Measurements from ENCODE around the gene LZTR1. TPM values are rescaled to one million over a fixed set of nuclear protein-coding genes. Genes with fewer than 3 reads are reported as not detected.
A peak's percentile ranks its signal among the peaks of the same experiment; 100 is the strongest.

Gene LZTR1
- total and polyA plus RNA-seq, 11 donors = 18.4 to 41.9 (median 26.6) TPM

DNA sequence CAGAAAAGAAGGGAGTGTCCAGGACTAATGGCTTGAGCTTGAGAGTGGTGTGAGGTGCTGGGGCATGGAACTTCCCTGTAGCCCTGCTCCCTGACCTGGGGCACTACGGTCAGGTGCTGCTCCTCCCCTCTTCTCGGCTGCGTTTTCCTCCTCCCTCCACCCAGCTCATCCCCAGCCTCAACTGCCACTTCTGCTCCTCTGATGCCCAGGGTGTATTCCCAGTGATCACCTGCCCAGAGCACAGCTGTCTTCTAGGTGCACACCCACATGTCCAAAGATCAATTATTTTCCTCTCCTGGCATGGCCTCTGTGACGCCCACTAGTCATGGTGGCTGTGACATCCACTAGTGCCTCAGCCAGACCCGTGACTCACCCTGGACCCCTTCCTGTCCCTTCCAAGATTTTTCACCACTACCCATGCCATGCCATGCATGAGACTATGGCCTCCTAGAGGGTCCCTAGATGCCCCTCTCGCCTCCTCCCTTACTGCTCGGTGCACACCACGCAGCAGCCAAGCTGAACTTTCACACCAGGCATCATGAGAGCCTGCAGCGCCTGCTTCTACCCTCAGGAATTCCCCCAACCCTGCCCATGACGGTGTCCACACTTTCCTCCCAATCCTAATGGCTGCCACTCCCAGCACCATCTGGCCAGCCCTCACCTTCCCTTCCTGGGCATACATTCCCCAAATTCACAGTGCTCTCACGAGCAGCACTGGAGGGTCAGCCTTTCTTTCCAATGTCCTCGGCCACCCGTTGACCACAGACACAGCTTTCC is 34.7 kb downstream of the LZTR1 start:
- ATAC-seq (no peak), DNase-seq (peak in 1 of 5 donors; percentile 13)
- Histone ChIP-seq H3K4me3 (no peak overlapping the region), H3K4me1 (peaks cover 3 to 27% (median 20%) of the 10 kb centered on the region in 12 donors), H3K27ac (no peak overlapping the region), H3K9me3 (no peaks in the 10 kb centered on the region), H3K27me3 (no peaks in the 10 kb centered on the region), H3K36me3 (no peaks in the 10 kb centered on the region)
- intact Hi-C loops (cut with DNase I) = loop anchor here in 1 of 10 donors (10.0 kb wide), 2 partner anchors 52 to 132 kb away; partner anchors contain the start of gene AIFM3
- WGBS, 4 donors = 87 to 92% (median 89%) methylated on average over 13 of the region's 13 CpGs
- TF ChIP-seq CTCF (IDR thresholded peaks at IDR 0.05) (no peak), POLR2A (IDR thresholded peaks at IDR 0.05) (no peak)

DNA sequence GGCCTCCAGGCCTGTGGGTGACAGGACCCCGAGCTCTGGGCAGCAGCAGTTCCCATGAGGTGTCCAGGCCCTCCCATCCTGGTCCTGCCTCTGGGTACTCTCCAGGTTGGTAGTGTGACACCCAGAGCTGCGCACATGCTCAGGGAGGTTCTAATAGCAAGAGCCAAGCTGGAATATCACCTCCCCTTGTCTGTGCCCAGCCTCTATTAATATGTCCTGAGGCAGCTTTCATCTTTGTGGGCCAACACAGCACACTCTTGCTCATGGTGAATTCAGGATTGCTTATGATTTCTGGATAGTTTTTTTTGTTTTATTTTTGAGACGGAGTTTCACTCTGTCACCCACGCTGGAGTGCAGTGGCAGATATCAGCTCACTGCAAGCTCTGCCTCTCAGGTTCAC is 36.2 kb downstream of the LZTR1 start:
- Histone ChIP-seq H3K9me3 (no peaks in the 10 kb centered on the region), H3K36me3 (no peaks in the 10 kb centered on the region), H3K4me1 (peaks cover 3 to 27% (median 20%) of the 10 kb centered on the region in 12 donors), H3K4me3 (no peak overlapping the region), H3K27me3 (no peaks in the 10 kb centered on the region), H3K27ac (no peak overlapping the region)
- ATAC-seq (no peak), DNase-seq (no peak)
- intact Hi-C loops (cut with DNase I) = loop anchor here in 1 of 10 donors (10.0 kb wide), 2 partner anchors 54 to 134 kb away; partner anchors contain the start of gene AIFM3
- 92 to 95% (median 93%) methylated on average over 4 of the region's 4 CpGs for WGBS, 4 donors
- TF ChIP-seq CTCF (IDR thresholded peaks at IDR 0.05) (no peak), POLR2A (IDR thresholded peaks at IDR 0.05) (no peak)

DNA sequence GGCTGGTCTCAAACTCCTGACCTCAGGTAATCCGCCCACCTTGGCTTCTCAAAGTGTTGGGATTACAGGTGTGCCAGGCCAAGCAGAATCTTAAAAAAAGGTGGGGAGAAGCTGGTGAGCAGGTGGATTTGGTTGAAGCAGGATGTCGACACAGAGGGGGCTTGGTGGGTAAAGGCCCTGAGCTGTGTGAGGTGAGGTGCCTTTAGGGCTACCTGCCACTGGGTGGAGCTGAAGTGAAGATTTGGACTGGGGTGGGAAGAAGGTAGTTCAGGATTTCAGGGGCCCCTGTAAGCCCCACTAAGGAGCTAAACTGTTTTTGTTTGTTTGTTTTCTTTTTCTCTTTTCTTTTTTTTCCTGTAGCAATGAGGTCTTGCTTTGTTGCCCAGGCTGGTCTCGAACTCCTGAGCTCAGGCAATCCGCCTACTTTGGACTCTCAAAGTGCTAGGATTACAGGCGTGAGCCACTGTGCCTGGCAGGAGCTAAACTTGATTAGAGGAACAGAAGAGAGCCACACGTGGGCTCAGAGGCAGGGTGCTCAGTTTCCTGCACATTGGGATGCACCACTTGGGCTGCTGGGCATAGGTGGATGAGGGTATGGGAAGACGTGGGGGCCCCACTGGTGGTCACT is 38.8 kb downstream of the LZTR1 start:
- ATAC-seq = no peak
- no peaks in the 10 kb centered on the region for H3K36me3 ChIP-seq
- WGBS, 4 donors = 58 to 65% (median 62%) methylated on average over 7 of the region's 7 CpGs
- no peaks in the 10 kb centered on the region for H3K9me3 ChIP-seq
- H3K27ac ChIP-seq = no peak overlapping the region
- H3K4me3 ChIP-seq = no peak overlapping the region
- peaks cover 0 to 2% (median 0%) of the 10 kb centered on the region in 12 donors for H3K4me1 ChIP-seq
- H3K27me3 ChIP-seq = no peaks in the 10 kb centered on the region
- TF ChIP-seq CTCF (IDR thresholded peaks at IDR 0.05) (peak in 4 of 12 donors; percentile 7 to 26 (median 17)), POLR2A (IDR thresholded peaks at IDR 0.05) (no peak)
- DNase-seq = no peak
- intact Hi-C loops (cut with DNase I) = no loop called here

- peaks cover 0 to 3% (median 0%) of the 10 kb centered on the region in 12 donors for H3K4me1 ChIP-seq
- H3K9me3 ChIP-seq = no peaks in the 10 kb centered on the region
- intact Hi-C loops (cut with DNase I) = no loop called here
- no peaks in the 10 kb centered on the region for H3K36me3 ChIP-seq
- WGBS, 4 donors = 73 to 83% (median 78%) methylated on average over 4 to 10 of the region's 10 CpGs
- H3K27me3 ChIP-seq = no peaks in the 10 kb centered on the region
- no peak overlapping the region for H3K27ac ChIP-seq
- TF ChIP-seq POLR2A (IDR thresholded peaks at IDR 0.05) = no peak
- TF ChIP-seq CTCF (IDR thresholded peaks at IDR 0.05) = no peak
- no peak overlapping the region for H3K4me3 ChIP-seq
- ATAC-seq (no peak), DNase-seq (no peak)
Observed at GRCh38 chr22:21022507-21022906, 40.4 kb downstream of the LZTR1 start.

All from heart left ventricle (tissue), 16 donors.